DOHH2 (cell line): ENCODE results near the gene STEAP3.

ENCODE experiments used
- H3F3A ChIP-seq: fragments of 200-600 bp; sonication (generic), shearing (Covaris generic); 2 replicates; pipeline ENCODE4 v1.6.0; 2016; ENCODE audit warnings: antibody characterized with exemption, mild to moderate bottlenecking; ENCODE audit not compliant: control insufficient read depth, insufficient read depth
- H3K27ac ChIP-seq: fragments of 200-600 bp; sonication (generic); 2 replicates; pipeline ENCODE4 v1.5.1; 2014; ENCODE audit warnings: low read depth, mild to moderate bottlenecking, low read length, moderate library complexity
- H3K27me3 ChIP-seq: fragments of 200-600 bp; sonication (generic); 2 replicates; pipeline ENCODE4 v1.6.1; 2014; ENCODE audit warnings: mild to moderate bottlenecking, low read length, mixed read lengths; ENCODE audit not compliant: control insufficient read depth
- H3K36me3 ChIP-seq: fragments of 200-600 bp; sonication (generic); 2 replicates; pipeline ENCODE4 v1.6.1; 2014; ENCODE audit warnings: mild to moderate bottlenecking, low read length, moderate library complexity, mixed read lengths; ENCODE audit not compliant: control insufficient read depth
- H3K4me1 ChIP-seq: fragments of 200-600 bp; sonication (generic); 2 replicates; pipeline ENCODE4 v1.6.1; 2014; ENCODE audit warnings: mild to moderate bottlenecking, low read length, mixed read lengths; ENCODE audit not compliant: control insufficient read depth
- H3K4me2 ChIP-seq: fragments of 200-600 bp; sonication (generic); 2 replicates; pipeline ENCODE4 v1.6.0; 2014; ENCODE audit warnings: mild to moderate bottlenecking, low read length, moderate library complexity
- H3K4me3 ChIP-seq: fragments of 200-600 bp; sonication (generic); 2 replicates; pipeline ENCODE4 v1.5.1; 2014; ENCODE audit warnings: mild to moderate bottlenecking, low read length, mixed read lengths
- H3K79me2 ChIP-seq: fragments of 200-600 bp; sonication (generic); 2 replicates; pipeline ENCODE4 v1.6.1; 2014; ENCODE audit warnings: mild to moderate bottlenecking, low read length, mixed read lengths; ENCODE audit not compliant: control insufficient read depth
- H3K9me2 ChIP-seq: fragments of 200-600 bp; sonication (generic); replicated peaks from 2 replicates; pipeline ENCODE4 v1.6.1; 2014; ENCODE audit warnings: mild to moderate bottlenecking, low read length, mixed read lengths; ENCODE audit not compliant: control insufficient read depth
- H3K9me3 ChIP-seq: fragments of 200-600 bp; sonication (generic); 2 replicates; pipeline ENCODE4 v1.6.1; 2014; ENCODE audit warnings: antibody characterized with exemption, low read length, mixed read lengths; ENCODE audit not compliant: control insufficient read depth, insufficient read depth
- H4K20me1 ChIP-seq: fragments of 200-600 bp; sonication (generic); 2 replicates; pipeline ENCODE4 v1.6.0; 2014; ENCODE audit warnings: low read depth, mild to moderate bottlenecking, antibody characterized with exemption, low read length, moderate library complexity; ENCODE audit not compliant: control insufficient read depth, insufficient read depth
- CTCF ChIP-seq: fragments of 200-600 bp; sonication (generic); IDR thresholded peaks from one replicate; pipeline ENCODE4 v1.5.1; 2014; ENCODE audit warnings: antibody characterized with exemption, mild to moderate bottlenecking, low read depth, low read length; ENCODE audit not compliant: poor library complexity, severe bottlenecking
- EZH2phosphoT487 ChIP-seq: fragments of 200-600 bp; sonication (generic); IDR thresholded peaks from 2 replicates; pipeline ENCODE4 v1.6.1; 2017; ENCODE audit warnings: borderline replicate concordance, mild to moderate bottlenecking, antibody characterized with exemption, low read length, moderate library complexity, mixed read lengths

Gene STEAP3

DNA sequence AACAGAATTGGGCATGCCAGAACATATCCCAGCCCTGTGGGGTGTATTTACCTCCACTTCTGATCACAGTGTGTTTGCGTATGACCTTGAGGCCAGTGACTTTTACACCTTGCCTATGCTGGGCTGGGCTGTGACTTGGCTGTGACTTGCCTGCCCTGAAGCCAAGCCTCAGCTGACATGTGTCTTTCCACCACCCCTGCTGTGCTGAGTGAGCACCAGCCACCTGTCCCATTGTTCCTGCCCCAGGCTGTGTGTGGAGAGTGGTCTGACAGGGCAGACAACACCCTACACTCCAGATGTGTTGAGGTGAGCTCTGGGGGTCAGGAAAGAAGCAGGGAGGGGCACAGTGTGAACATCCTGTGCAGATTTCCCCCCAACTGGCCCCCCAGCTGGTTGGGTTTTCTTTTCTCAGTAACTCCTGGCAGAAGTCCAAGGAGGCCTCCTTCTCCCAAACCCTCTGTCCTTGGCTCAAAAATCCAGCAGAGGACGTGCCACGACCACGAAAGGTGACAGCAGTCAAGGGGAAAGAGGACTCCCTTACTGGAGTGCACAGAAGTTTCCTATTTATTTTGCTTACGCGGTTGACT, 5.1 kb upstream of the STEAP3 start:
- H3K27me3 ChIP-seq, result peaks cover 22% of the 10 kb centered on the region
- H3K4me3 ChIP-seq, result no peak overlapping the region
- peak overlapping the region; percentile 31; the same call in 1 of the 2 replicates for H3K4me2 ChIP-seq
- no peaks in the 10 kb centered on the region for H4K20me1 ChIP-seq
- peaks cover 9% of the 10 kb centered on the region for H3K4me1 ChIP-seq
- H3K9me2 ChIP-seq, result no peaks in the 10 kb centered on the region
- no peaks in the 10 kb centered on the region for H3K36me3 ChIP-seq
- no peaks in the 10 kb centered on the region for H3K9me3 ChIP-seq
- TF ChIP-seq EZH2phosphoT487, result no peak
- TF ChIP-seq CTCF, result peak; percentile 26
- no peak overlapping the region for H3K27ac ChIP-seq
- H3K79me2 ChIP-seq, result no peaks in the 10 kb centered on the region
- H3F3A ChIP-seq, result no peaks in the 10 kb centered on the region

GRCh38 chr2:119219873-119220272, 3.8 kb upstream of the STEAP3 start:
- Histone ChIP-seq H3K9me2 (no peaks in the 10 kb centered on the region), H3K27ac (no peak overlapping the region), H3K4me3 (no peak overlapping the region), H3K4me2 (no peak overlapping the region), H4K20me1 (no peaks in the 10 kb centered on the region), H3K9me3 (no peaks in the 10 kb centered on the region), H3K36me3 (no peaks in the 10 kb centered on the region), H3F3A (no peaks in the 10 kb centered on the region), H3K4me1 (peaks cover 16% of the 10 kb centered on the region), H3K79me2 (no peaks in the 10 kb centered on the region), H3K27me3 (peaks cover 35% of the 10 kb centered on the region)
- no peak for TF ChIP-seq EZH2phosphoT487
- no peak for TF ChIP-seq CTCF

- no peaks in the 10 kb centered on the region for H3K9me3 ChIP-seq
- TF ChIP-seq CTCF (no peak), EZH2phosphoT487 (no peak)
- H3K4me2 ChIP-seq, result no peak overlapping the region
- no peaks in the 10 kb centered on the region for H4K20me1 ChIP-seq
- H3K27me3 ChIP-seq, result peaks cover 44% of the 10 kb centered on the region
- H3K36me3 ChIP-seq, result no peaks in the 10 kb centered on the region
- H3K4me3 ChIP-seq, result no peak overlapping the region
- H3K4me1 ChIP-seq, result peaks cover 16% of the 10 kb centered on the region
- H3F3A ChIP-seq, result no peaks in the 10 kb centered on the region
- no peaks in the 10 kb centered on the region for H3K9me2 ChIP-seq
- no peaks in the 10 kb centered on the region for H3K79me2 ChIP-seq
- no peak overlapping the region for H3K27ac ChIP-seq
These were observed 2.8 kb upstream of the STEAP3 start for GRCh38 chr2:119220720-119221301.
